NCI-H524 (cell line): ENCODE measurements around the gene VCP.

Experiments used
- DNase-seq, 2 experiments: peaks; one replicate each; lab custom pipeline; 2025; lab: John Stamatoyannopoulos, UW

Gene VCP

GRCh38 chr9:35014517-35014916 is 57.9 kb downstream of the VCP start:
- DNase-seq = no peak

- DNase-seq = no peak
Measured at GRCh38 chr9:35010351-35010958, 62.0 kb downstream of the VCP start.
